ENCODE measurements around the gene B3GALT5.

DNA sequence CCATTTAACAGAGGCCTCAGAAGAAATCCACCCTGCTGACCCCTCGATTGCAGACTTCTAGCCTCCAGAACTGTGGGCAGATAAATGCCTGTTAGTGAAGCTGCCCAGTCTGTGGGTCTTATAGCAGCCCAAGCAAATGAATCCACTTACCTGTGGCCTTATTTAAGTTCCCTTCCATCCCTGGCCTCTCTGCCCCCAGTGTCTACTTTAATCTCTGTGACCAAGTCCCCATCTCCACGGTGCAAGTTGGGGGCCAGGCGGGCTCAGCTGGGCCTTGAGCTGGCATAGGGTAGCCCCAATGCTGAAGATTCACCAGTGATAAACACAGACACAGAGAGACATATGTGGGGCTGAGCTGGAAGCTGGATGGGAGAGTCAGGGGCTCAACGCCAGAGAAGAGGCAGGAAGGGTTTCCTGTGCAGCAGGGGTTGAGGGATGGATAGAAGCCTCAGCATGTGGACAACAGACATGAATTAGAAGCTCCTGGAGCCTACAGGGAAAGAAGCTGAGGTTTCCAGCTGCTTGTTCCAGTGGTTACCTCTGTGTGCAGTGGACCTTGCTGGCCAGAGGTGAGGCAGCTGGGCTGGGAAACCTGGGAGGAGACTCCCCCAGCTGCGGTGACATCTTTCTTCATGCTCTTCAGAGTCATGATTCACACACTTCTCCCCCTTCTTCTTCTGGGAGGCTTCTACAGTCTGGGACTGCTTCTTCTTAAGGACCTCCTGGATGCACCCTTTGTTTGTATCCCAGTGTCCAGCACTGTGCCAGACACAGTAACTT, 13.4 kb upstream of the B3GALT5 start:
- TF ChIP-seq, protein P1, sequence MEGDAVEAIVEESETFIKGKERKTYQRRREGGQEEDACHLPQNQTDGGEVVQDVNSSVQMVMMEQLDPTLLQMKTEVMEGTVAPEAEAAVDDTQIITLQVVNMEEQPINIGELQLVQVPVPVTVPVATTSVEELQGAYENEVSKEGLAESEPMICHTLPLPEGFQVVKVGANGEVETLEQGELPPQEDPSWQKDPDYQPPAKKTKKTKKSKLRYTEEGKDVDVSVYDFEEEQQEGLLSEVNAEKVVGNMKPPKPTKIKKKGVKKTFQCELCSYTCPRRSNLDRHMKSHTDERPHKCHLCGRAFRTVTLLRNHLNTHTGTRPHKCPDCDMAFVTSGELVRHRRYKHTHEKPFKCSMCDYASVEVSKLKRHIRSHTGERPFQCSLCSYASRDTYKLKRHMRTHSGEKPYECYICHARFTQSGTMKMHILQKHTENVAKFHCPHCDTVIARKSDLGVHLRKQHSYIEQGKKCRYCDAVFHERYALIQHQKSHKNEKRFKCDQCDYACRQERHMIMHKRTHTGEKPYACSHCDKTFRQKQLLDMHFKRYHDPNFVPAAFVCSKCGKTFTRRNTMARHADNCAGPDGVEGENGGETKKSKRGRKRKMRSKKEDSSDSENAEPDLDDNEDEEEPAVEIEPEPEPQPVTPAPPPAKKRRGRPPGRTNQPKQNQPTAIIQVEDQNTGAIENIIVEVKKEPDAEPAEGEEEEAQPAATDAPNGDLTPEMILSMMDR (IDR thresholded peaks at IDR 0.05; ENCODE audit: low read length) = no peak
- no peak for TF ChIP-seq EZH2 (optimal IDR thresholded peaks at IDR 0.05; ENCODE audit: low read depth, low read length)
- no peak for TF ChIP-seq EZH2phosphoT487 (IDR thresholded peaks at IDR 0.05; ENCODE audit: low read length)

Data from MM.1S (cell line).